ENCODE results near the gene MARF1. TPM values are rescaled to one million over a fixed set of nuclear protein-coding genes. Genes with fewer than 3 reads are reported as not detected.

Gene MARF1
- total RNA-seq = 10 to 100 TPM; 45.6 to 57.1 (median 50.9) TPM

DNA sequence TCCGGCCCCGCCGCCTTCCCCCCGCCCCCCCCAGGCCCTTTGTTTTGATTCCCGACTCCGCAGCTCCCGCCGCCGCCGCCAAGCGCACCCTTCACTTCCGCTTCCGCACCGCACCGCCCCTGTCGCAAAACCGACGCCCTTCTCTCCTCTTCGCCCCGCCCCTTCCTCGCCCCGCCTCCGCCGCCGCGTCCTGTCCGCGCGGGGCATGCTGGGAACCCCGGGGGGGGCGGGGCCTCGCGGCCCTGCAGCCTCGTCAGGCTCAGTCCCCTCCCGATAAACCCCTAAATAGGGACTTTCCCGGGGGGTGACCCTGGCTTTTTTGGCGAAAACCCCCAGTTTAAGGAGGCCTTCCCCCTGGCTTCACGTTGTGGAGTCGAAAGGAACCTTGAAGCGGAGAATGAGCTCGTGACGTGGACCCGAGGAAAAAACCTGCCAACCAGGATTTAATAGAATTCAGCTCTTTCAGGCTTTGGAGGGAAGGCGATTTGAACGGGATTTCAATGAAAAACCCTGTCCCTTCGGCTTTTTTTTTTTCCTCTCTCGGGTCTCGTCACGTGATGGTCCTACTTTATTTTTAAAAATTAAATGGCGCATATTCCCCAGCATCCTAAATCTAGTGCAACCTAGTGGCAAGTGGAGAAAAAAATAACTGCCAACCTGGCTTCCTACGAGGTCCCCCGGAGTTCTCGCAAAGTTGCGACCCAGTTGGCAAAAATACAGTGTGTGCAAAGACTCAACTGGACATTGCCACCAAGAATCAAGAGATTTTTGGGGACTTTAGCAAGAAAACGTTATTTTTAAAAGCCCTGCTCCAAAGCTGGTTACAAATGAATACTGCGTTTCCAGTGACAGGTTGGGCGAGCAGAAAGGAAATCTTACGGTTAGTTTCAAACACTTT is at the start of gene MARF1:
Gene MARF1 (minus strand): TSS at position 107 of the 898 bp plus-strand sequence. CDS start 3,921 bp downstream, outside the sequence.
- no peak for TF ChIP-seq CTCF (IDR thresholded peaks at IDR 0.05; ENCODE audit: low read depth)

GRCh38 chr16:15691046-15691445 is 48.1 kb upstream of the MARF1 start:
- TF ChIP-seq CTCF (IDR thresholded peaks at IDR 0.05; ENCODE audit: low read depth) = no peak

- TF ChIP-seq CTCF (IDR thresholded peaks at IDR 0.05; ENCODE audit: low read depth) = no peak
Measured at GRCh38 chr16:15690296-15690695, 47.3 kb upstream of the MARF1 start.

GRCh38 chr16:15689290-15689689 is 46.3 kb upstream of the MARF1 start:
- TF ChIP-seq CTCF (IDR thresholded peaks at IDR 0.05; ENCODE audit: low read depth) = no peak

DNA sequence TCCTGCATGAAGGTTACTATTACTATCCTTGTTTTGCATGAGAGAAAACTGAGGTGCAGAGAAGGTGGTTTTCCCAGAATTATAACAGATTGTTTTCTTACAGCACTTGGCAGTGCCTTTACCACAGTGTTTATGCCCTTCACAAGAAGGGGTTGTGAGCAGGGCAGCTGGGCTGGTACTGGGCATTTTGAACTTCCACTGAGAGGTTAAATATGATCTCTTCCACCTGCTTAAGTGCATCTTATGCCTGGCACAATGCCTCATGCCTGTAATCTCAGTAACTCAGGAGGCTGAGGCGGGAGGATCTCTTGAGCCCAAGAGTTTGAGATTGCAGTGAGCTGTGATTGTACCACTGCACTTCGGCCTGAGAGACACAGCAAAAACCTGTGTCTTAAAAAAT is 43.3 kb upstream of the MARF1 start:
- no peak for TF ChIP-seq CTCF (IDR thresholded peaks at IDR 0.05; ENCODE audit: low read depth)

- TF ChIP-seq CTCF (IDR thresholded peaks at IDR 0.05; ENCODE audit: low read depth) = no peak
Measured at GRCh38 chr16:15682105-15682570, 39.2 kb upstream of the MARF1 start.

DNA sequence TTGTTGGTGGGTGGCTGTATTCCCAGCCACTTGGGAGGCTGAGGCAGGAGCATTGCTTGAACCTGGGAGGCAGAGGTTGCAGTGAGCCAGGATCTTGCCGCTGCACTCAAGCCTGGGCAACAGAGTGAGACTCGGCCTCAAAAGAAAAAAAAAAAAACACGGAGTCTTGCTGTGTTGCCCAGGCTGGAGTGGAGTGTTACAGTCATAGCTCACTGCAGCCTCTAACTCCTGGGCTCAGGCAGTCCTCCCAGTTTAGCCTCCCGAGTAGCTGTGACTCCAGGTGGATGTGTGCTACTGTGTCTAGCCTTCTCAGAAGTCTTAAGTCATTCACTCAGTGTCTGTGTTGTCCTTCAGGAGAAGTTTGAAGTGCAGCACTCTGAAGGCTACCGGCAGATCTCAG is 34.5 kb upstream of the MARF1 start:
- no peak for TF ChIP-seq CTCF (IDR thresholded peaks at IDR 0.05; ENCODE audit: low read depth)

Data from subcutaneous adipose tissue (tissue), 4 donors.